CD4-positive, alpha-beta T cell treated with Interleukin-12 subunit alpha and Interleukin-12 subunit beta, for 1 hour (primary cell): ENCODE measurements around the gene ARHGEF16.
A peak's percentile ranks its signal among the peaks of the same experiment; 100 is the strongest.

Source experiments
- DNase-seq: peaks from one replicate; pipeline ENCODE4 v3.0.0-alpha.2; 2020

ARHGEF16 gene

GRCh38 chr1:3439346-3440299 lies 14.8 kb upstream of the ARHGEF16 start:
- no peak for DNase-seq

DNA sequence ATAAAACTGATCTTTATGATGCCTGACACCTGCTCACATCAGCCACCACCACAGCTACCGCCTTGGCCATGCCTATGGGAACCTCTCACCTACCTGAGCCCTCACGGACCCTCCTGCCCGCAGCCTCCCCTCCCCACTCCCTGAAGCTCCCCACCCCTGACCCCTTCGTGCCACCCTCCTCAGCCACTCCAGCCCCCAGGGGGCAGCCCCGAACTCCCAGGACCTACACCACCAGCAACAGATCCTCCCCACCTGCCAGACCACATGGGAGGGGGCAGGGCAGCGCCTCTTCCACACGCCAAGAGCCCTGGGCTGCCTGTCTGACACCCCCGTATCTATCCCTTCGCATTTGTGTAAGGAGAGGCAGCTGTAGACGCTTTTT lies 14.2 kb upstream of the ARHGEF16 start:
- DNase-seq = no peak

GRCh38 chr1:3440711-3441409 lies 13.6 kb upstream of the ARHGEF16 start:
- DNase-seq = no peak

DNA sequence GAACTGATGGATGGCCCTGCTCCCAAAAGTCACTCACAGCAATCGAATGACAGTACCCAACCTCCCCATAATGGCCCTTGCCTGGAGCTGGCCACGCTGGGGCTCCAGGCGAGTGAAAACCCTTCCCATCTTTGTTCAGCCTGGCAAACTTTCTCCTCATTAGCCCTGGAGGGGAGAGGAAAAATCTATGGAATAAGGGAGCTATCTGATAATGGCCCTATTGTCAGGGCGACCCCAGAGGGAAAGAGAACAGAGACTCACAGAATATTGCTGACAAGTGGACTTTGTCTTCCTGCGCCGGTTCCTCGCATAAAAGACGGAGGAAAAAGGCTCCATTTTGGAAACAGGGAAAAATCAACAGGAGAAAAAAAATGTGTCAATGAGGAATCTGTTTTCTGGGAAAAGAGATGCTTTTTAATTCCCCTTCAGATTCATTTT lies 13.0 kb upstream of the ARHGEF16 start:
- no peak for DNase-seq

DNA sequence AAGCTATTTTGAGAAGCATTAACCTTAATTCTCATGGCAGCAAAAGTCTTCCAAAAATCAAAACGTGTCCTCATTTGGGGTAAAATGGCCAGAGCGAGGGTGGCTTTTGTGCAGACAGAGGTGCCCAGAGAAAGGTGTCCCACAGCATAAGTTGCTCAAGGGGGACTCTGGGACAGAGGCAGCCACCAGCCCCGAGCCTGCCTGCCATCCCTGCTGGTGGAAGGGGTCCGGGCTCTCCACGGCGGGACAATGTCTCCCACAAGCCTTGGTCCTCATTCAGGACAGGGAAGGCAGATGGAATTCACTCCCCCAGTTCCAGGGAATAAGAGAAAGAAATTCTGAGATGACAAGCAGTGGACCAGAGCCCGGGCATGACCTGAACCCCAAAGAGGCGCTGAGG lies 12.6 kb upstream of the ARHGEF16 start:
- DNase-seq = no peak

- DNase-seq = no peak
Observed at GRCh38 chr1:3442331-3442730, 12.1 kb upstream of the ARHGEF16 start.

DNA sequence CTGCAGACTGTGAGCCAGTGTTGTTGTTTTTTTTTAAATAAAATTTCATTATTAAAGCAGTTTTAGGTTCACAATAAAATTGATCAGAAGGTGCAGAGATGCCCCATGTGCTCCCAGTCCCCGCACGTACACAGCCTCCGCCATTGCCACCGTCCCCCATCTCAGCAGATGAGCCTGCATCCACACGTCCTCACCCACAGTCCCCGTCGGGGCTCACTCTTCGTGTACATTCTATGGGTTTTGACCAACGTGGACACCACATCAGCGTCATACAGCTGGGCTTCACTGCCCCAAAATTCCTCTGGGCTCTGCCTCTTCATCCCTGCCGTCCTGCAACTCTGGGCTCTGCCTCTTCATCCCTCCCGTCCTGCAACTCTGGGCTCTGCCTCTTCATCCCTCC lies 11.6 kb upstream of the ARHGEF16 start:
- DNase-seq = no peak

GRCh38 chr1:3443807-3444206 lies 10.7 kb upstream of the ARHGEF16 start:
- no peak for DNase-seq

DNA sequence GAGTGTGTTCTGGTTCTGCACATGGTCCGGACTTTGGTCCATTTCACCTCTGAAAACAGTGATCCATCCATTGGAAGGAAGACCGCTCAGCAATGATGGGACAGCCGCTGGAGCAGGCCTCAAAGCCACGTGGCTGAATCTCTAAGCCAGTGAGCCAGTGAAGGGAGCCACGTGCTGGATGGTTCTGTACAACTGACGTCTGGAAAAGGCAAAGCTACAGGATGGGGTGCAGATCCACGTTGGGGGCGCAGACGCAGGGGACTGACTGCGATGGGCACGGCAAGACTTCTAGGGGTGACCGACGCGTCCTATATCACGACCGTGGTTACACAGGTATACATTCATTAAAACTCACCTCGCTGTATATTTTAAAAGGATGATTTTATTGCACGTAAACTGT lies 10.2 kb upstream of the ARHGEF16 start:
- no peak for DNase-seq

DNA sequence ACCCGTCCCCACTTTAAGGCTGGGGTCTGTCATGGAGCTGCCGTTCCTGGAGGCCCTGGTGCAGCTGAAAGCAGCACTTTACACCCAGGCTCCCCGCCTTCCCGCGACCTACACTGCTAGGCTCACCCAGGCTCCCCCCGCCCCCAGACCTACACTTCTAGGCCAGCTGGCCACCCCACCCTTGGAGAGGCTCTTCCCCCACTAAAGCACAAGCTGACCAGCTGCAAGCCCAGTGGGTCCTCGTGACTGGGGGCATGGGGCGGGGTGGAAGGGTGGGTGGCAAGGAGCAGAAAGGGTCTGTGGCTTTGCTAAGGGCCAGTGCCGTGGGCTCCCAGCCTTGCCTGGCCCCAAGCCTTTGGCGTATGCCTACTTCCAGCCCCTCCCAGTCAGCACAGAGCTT lies 9.7 kb upstream of the ARHGEF16 start:
- no peak for DNase-seq

GRCh38 chr1:3450202-3450863 lies 4.1 kb upstream of the ARHGEF16 start:
- DNase-seq = no peak

DNA sequence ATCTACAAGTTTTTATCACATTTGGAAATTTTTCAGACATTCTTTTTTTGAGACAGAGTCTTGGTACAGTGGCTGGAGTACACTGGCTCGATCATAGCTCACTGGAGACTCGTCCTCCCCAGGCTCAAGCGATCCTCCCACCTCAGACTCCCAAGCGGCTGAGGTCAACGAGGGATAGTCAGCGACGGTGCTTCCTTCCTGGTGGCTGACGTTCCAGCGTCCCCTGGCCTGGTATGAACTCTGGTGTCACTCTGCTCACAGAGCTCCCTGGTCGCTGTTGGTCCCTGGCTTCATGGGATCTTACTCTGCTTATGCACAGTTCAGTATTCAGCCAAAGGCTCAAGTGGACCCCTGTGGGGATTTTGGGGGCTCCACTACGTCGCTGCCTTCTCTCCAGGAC lies 3.5 kb upstream of the ARHGEF16 start:
- DNase-seq = no peak

DNA sequence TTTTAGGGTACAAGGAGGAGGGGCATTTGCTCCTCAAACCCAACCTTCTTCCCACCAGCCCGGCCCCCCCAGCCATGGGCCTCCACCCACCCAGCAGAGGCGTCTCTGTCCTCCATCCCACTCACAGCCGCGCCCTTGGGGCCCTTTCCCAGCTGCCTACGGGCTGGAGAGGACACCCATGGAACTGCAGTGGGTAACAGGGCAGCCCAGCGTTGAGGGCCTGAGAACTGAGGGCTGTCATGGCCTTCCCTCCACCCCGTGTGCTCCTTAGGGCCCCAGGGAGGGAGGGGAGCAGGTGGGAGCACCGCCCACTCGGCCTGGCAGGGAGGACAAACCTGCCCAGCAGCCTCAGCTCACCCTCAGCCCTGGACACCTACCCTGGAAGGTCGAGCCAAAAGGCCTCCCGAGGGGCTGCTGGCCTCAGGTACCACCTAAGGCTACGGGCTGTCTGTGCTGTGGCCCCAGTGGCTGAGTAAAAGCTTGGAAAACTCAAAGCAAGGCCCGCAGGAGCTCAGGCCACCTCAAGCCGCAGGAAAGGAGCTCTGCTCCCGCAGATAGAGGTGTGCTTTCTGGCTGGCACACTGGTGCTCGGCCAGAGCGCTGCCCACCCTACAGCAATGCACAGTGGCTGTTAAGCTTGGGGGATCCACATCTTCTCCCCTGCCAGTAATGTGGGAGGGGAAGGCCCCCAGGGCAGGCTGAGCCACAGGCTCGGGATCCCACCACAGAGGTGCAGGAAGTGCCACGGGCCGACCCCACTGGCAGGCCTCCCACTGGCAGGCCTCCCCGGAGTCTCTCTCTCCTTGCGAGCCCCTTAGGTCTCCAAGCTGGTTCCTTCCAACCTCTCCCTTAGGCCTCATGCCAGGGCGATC lies 2.2 kb upstream of the ARHGEF16 start:
- DNase-seq = no peak

GRCh38 chr1:3452866-3453175 lies 1.6 kb upstream of the ARHGEF16 start:
- no peak for DNase-seq

DNA sequence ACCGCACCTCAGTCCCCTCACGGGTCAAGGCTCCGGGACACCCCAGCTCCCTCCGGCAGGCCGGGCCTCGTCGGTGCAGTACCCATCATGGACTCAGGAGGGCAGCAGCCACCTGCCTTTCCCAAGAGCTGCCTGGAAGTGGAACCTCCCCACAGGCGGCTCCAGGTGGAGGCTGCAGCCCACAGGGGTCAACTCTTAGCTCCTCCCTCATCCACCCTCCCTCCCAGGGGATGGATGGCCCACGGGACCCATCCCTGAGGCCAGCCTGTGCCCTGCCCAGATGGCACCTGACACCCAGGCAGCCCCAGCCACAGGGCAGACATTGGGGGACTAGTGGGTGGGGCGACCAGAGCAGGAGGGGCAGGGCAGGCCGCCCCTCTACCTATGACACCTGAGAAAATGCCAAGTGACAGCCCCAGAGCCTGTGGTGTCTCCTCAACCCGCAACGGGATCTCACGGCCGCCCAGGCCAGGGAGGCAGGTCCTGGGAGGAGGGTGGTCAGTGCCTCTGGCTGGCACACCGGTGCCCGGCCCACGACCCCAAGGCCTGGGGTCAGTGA lies 1.2 kb upstream of the ARHGEF16 start:
- DNase-seq = peak; percentile 74

GRCh38 chr1:3454811-3455618 lies 550 bp downstream of the ARHGEF16 start:
- DNase-seq = peak; percentile 20

- no peak for DNase-seq
Observed at GRCh38 chr1:3455670-3456448, 1.4 kb downstream of the ARHGEF16 start.

GRCh38 chr1:3456449-3456963 lies 2.0 kb downstream of the ARHGEF16 start:
- no peak for DNase-seq

GRCh38 chr1:3456964-3457909 lies 2.8 kb downstream of the ARHGEF16 start:
- no peak for DNase-seq
